ENCODE results near the gene ICA1. TPM values are rescaled to one million over a fixed set of nuclear protein-coding genes. Genes with fewer than 3 reads are reported as not detected.

ICA1 gene
- under 0.01 TPM in 2 replicates for total RNA-seq

DNA sequence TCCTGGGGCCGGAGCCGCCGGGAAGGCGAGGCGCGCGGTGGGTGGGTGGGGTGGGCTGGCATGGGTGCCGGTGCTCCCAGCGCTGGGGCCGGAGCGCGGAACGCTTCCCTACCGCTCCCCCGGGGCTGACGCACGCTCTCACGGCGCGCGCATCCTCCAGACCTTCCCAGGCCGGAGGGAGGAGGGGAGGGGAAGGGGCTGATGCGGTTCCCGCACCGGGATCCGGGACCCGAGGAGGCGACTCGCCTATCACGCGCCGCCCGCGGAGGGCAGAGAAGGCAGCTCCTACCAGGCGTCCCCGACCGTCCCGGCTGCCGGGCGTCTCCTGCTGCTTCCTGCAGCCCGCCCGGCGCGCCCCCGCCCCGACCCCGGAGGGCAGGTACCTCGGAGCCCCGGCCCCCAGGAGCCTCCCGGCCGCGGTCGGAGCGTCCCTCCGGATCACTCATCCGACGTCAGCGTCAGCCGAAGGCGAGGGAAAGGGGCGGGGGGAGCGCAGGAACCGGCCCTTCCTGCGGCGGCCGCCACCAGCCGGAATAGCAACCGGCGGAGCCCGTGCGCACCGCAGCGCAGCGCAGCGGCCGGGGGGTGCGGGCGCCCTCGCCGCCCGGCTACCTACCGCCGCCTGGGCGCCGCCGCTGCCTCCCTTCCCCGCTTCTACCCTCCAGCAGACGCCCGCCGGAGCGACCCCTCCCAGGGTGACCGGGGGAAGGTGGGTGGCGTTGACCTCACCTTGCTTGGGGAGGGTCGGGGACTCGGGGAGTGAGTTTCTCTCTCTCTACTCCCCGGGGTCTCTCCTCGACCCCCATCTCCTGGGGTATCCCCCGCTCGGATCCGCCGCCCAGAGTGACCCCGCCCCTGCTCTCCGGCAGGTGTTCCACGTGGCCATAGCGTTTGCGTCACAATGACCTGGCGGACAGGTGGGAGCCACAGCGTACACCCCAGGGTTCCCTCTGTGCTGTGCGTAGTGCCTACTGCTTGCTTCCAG is at the start of gene ICA1:
TSS of gene ICA1 (minus strand) at position 457 of the 985 bp plus-strand sequence. CDS start 26,241 bp downstream, outside the sequence.

Other genes starting within 250 kb of the ICA1 start
- not detected in 2 replicates for gene NXPH1, start 171.4 kb upstream of the ICA1 start, total RNA-seq